HG02970 (cell line): ENCODE data around the gene CDX1.

Experiments
- ATAC-seq: cut with Tn5 transposase; IDR thresholded peaks from one replicate; pipeline ENCODE4 v1.9.1; 2021; ENCODE audit warnings: mild to moderate bottlenecking, moderate library complexity, moderate number of reproducible peaks; ENCODE audit not compliant: unreplicated experiment, low FRiP score

The CDX1 gene

DNA sequence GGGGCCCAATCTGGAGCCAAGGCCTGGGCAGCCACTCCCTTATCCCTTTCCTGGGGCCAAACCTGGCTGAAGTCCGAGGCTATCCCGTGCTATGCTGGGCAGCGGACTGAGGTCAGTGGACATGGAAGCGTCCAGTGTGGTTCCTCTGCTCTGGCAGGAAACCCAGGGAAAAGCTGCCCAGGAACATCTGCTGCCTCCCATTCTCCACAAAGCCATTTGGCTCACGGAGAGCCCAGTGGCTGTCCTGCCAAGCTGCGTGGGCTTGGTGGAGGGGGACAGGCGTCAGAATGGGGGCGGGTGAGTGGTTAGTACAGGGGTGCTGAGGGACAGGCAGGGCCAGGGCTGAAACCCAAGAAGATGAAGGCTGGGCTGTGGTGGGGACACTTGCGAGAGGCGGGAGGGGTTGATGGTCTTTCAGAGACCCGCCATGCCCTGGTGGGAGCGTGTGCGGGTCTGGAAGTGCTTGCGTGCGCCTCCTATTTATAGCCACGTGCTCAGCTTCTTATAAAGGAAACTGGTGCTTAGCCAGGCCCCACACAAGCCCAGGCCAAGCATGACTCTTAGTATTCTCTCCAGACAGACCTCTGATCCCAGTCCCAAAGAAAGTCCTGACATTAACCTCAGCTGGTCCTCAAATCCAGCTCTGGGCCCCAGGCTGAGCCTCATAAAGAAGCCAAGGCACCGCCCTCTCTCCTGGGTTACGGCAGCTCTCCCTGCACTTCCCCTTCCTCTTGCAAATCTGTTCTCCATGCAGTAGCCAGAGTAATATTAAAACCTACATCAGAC is 13.9 kb downstream of the CDX1 start:
- no peak for ATAC-seq

DNA sequence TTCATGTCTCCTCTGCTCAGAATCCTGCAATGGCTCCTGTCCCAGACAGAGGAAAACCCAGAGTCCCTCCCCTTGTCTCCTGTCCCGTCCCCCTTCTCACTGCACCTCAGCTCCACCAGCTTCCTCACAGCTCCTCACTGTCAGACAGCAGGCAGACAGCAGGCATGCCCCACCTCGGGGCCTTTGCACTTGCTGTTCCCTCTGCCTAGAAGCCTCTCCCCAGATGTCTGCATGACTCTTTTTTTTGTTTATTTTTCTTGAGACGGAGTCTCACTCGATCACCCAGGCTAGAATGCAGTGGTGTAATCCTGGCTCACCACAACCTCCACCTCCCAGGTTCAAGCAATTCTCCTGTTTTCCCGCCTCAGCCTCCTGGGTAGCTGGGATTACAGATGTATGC is 14.4 kb downstream of the CDX1 start:
- no peak for ATAC-seq

DNA sequence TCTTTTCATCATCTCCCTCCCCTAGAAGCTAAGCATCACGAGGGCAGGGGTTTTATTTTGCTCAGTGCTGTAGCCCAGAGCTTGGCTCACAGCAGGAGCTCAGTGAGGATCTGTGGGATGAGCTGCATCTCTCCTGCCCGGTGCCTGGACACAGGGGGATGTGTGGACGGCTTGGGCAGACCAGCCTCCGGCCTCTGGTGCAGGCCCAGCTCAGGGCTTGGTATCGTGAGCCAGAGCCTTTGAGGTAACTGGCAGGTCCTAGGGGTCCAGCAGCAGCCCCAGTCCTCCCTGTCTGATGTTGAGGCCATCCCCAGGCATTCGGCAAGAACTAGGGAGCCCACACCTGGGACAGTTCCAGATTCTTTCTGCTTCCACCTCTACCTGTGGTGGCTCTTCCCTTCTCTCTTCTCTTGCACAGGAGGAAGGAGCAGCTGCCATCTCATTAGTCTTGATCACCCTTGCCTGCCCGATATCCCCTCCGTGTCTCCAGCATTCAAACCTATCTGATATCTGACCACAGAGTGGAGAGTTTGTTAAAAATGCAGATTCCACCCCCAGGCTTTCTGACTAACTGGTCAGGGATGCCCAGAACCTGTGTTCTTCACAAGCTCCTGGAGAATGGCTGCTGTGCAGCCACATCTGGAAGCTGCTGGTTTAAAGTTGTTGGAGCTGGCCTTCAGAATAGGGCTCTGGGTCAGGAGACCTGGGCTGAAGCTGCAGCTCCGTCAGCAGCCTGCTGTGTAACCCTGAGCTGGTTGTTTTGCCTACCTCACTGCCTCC is 15.4 kb downstream of the CDX1 start:
- ATAC-seq: no peak

DNA sequence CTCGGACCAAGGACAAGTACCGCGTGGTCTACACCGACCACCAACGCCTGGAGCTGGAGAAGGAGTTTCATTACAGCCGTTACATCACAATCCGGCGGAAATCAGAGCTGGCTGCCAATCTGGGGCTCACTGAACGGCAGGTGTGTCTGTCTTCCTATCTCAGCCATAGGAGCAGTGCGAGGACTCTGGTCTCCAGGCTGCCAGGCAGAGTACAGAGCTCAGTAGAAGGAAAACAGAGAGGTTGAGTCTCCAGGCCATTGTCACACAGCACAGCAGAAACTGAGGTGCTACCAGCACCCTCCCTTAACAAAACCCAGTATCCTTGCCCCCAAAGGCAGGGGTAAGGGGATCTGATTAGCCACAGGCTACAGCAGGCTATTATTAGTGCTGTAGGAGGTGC is 16.2 kb downstream of the CDX1 start:
- no peak for ATAC-seq

DNA sequence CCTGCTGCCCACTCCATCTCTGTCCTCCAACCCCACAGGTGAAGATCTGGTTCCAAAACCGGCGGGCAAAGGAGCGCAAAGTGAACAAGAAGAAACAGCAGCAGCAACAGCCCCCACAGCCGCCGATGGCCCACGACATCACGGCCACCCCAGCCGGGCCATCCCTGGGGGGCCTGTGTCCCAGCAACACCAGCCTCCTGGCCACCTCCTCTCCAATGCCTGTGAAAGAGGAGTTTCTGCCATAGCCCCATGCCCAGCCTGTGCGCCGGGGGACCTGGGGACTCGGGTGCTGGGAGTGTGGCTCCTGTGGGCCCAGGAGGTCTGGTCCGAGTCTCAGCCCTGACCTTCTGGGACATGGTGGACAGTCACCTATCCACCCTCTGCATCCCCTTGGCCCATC is 16.9 kb downstream of the CDX1 start:
- no peak for ATAC-seq

DNA sequence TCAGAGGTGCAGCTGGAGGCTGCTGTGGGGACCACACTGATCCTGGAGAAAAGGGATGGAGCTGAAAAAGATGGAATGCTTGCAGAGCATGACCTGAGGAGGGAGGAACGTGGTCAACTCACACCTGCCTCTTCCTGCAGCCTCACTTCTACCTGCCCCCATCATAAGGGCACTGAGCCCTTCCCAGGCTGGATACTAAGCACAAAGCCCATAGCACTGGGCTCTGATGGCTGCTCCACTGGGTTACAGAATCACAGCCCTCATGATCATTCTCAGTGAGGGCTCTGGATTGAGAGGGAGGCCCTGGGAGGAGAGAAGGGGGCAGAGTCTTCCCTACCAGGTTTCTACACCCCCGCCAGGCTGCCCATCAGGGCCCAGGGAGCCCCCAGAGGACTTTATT is 17.4 kb downstream of the CDX1 start:
- no peak for ATAC-seq

DNA sequence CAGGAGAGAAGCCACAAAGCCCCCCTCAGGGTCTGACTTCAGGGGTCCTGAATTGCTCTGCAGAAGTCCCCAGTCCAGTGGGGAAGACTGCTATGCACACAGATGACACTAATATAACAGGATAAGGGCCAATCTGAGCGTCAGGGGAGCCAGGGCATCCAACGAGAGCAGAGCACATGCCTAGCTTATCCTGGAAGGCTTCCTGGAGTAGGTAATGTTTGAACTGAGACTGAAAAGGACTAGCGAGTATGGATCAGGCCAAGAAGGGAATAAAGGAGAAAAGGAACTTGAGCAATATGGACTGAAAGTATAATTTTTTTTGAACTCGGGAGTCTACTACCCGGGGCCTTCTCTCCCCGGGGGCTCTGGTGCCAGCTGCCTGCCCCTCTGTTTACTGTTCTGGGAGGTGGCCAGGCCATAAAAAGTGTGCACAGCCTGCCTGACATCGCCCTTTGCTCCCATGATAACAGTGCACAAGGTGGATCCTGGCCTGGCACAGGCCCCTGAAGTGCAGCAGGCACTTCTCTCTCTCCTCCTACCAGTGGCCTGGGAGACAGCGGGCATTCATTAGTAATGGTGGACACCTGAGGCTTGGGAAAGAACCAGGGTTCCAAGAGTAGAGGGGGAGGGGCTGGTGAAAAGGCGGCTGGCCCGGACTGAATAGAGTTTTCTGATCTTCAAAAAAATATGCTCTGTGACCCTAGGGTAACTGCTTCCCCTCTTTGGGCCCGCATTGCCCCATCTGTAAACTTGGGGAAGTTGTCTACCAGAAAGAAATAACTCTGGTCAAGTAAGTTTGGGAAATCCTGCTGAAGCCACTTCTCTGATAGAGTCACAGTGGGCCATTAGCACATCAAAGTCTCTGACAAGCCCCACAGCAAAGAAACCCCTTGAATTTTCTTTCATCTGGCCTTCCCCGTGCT is 18.7 kb downstream of the CDX1 start:
- ATAC-seq: no peak

DNA sequence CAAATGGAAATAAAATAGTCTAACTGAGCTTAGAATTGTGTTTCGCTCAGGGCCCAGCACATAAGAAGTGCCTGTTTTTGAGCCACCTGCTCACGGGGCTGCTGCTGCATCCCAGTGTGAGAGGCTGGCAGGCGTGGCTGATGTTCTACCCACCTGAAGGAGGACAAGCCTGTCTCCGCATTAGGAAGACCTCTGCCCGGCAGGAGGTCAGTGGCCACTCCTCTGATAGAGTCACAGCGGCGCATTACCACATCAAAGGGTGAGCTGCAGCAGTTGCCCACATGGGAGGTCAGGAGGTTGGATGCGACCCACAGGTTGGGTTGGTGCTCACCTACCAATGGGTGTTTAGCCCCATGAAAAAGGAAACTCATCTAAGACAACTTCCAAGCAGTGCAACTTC is 19.6 kb downstream of the CDX1 start:
- ATAC-seq: no peak

DNA sequence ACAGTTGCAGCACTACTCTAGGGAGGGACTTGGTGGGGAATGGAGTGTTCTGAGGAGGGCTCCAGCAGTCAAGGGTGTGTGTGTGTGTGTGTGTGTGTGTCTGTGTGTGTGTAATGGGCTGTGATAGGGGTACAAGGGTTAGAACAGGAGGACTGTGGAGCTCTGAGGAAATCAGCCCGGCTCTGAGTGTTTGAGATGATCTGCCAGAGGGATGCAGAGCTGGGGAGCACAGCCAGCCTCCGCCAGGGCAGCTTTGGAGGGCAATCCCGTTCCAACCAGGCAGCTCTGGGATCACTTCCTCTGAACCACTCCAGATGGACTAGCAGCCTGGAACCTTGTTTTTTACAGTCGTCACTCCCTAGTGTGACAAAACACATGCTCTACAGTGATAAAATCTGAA is 20.3 kb downstream of the CDX1 start:
- ATAC-seq: no peak

DNA sequence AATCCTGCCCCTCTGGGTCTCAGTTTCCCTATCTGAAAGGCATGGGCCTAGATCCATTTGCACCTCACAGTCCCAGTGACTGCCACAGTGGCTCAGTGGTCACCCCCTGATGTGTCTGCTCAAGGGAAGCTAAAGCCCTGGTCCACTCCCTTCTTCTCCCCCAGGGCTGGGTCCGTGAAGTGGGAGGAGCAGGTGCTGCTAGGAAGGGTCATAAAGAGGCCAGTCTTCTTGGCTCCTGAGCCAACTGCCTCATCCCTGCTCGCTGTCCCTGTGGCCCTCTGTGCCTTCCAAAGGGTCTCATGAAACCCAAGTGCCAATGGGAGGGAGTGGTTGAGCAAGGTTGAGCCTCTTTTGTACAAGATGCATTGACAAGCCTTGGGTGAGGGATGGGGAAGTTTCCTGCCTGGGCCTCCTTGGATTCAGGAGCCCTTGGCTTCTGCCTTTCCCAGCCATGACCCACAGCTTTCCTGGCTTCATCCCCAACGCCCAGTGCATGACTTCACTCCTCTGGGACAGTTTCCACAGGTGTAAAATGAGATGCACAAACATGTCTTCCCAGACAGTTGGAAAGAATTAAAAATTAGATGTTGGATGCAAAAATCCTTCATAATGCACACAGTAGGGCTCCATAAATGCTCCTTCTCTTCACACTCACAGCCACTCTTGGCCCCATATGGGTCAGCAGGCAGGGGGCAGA is 21.7 kb downstream of the CDX1 start:
- ATAC-seq: no peak

DNA sequence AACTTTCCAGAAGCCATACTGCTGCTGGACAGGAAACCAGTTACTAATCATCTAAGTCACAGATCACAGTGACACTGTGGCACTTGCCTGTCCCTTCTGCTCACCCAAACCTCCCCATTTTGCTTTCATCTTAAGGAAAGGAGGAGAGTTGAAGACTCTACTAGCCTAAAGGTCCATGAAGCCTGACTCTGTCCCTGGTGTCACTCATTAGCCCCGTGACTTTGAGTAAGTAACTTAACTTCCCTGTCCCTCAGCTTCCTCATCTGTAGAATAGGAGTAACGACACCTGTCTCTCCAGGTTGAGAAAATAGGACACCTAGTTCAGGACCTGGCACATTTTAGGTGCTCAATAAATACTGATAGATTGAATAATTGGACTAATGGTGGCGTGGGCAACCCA is 22.7 kb downstream of the CDX1 start:
- ATAC-seq: no peak

DNA sequence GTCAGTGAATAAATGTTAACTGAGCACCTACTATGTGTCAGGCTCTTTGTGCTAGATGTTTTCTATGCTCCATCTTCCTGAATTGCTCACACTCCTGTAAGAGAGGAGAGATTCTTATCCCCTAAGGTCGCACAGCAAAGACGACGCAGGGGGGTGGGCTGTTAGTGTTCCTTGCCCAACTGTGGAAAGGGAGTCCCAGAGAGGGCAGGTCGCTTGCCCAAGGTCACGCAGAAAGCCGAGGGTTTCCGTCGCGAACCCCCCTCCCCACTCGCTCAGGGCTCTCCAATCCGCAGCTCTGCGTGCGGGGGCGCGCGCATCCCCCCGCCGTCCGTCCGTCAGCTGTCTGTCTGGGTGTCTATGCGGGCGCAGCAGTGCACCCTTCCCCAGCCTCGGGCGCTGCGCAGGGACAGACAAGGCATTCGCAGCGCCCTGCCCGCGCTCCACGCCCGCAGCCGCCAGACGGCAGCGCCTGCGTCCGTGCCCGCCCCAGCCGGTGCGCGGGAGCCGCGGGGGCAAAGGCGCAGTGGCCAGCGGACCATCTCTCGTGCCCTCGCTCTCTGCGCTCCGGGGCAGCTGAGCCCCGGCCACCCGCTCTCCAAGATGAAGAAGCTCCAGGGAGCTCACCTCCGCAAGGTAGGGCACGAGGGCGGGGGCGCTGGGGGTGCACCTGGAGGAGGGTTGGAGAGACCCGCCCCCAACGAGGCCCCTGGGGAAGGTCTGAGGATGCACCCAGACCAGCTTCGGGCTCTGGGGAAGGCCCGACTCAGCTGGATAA is 23.3 kb downstream of the CDX1 start, which contains the start of gene SLC6A7:
Gene SLC6A7 (plus strand): TSS at position 335 of the 775 bp plus-strand sequence. CDS start 266 bp downstream, at position 601.
- ATAC-seq: no peak

DNA sequence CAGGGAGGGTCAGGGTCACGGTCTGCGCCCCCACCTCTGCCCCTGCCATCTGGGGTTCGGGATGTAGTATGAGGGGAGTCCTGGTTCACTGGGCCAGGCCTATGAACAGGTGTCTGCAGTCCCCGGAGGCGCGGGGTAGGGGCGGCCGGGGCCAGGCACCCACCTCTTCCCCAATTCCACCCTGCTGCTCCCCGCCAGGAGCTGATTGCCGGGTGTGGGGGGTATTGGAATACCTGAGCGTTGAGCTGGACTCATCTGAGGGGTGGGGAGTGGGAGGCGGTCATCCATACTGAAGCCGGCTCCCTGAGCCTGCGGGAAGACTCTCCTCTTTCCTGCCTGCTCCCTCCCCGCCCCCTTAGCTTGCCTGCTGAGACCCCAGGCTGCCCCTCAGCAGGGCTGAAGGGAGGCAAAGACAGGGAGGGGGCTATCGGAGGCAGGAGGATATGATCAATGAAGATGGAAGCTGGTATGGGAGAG is 24.0 kb downstream of the CDX1 start:
- no peak for ATAC-seq

DNA sequence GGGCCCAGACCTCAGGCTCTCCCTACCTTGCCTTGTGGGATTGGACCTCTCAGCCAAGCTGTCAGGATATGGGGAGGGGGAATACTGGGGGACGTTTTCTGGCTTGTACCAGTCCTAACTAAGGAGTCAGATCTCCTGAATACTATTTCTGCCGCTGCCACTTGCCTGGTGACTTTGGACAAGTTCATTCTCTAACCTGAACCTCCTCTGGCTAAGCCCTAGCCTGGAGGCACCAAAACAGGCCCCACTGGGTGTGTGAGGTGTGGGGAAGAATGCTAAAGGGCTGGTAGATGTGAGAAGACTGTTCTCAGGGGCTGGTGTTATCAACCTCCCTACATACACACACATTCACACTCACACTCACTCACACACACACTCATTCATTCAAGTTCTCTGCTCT is 24.4 kb downstream of the CDX1 start:
- ATAC-seq: no peak

DNA sequence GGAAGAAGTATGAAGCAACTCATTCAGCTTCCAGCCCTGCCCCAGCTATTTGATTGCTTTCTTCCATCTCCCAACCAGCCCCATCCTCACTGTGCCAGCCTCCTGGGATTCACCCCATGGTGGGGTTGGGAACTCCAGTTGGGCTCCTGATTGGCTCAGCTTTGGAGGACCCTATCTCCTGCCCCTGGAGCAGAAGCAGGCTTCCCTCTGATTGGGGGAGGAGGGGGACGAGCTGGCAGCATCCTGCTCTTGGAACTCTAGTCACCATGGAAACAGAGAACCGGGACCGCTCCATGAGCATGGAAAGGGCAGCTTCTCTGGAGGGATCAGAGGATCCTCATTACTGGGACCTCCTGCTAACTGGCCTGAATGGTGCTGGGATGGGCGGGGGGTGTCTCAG is 25.9 kb downstream of the CDX1 start:
- ATAC-seq: no peak

DNA sequence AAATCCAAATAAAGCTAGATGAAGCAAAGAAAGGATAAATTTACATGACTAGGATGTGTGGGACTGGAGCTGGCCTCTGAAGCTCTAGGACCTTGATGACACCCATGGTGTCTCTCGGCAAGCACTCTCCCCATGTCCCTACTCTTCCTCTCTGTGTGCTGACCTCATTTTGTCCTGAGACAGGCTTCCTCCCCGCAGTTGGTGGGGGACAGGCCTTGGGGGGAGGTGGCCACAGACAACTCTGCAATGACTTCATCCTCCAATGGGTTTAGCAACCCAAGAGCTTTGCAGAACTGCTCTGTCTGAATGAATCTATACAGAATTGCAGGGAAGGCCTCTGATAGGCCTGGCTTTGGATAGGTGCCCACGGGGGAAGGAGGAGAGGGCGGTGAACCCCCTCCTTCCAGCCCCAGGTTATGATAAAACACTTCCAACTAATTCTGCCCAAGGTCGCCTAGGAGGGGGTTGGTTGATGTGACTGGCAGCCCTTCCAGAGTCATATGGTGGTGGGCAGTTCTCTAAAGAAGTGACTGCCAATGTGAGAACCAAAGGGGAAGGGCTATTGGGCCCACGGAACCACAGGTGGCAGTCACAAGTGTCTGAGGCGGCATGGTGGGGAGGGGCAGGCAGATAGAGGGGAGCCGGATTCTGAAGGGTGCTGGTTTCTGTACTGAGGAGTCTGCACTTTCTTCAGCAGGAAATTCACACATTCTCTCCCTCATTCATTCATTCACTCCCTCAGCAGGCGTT is 29.3 kb downstream of the CDX1 start:
- no peak for ATAC-seq

DNA sequence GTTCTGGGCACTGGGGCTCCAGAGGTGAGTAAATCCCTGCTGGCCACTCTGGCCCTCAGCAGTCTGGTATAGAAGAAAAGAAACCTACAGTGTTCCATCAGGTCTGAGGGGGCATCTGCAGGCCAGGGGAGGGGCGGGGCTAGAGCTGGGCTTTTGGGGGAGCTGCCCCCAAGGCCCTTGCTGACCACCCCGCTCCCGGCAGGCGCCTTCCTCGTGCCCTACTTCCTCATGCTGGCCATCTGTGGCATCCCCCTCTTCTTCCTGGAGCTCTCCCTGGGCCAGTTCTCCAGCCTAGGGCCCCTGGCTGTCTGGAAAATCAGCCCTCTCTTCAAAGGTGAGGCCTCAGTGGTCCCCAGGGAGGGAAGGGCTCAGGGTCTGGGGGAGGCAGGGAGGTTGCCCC is 29.9 kb downstream of the CDX1 start:
- no peak for ATAC-seq

DNA sequence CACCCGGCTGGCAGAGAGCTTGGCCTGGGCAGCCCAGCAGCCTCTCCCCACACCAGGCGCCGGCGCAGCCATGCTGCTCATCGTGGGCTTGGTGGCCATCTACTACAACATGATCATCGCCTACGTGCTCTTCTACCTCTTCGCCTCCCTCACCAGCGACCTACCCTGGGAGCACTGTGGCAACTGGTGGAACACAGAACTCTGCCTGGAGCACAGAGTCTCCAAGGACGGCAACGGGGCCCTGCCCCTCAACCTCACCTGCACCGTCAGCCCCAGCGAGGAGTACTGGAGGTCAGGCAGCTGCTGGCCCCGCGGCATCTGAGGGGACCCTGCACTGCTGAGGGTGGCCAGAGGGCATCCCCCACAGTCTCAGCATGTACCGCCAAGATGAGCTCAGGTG is 30.4 kb downstream of the CDX1 start:
- ATAC-seq: no peak

DNA sequence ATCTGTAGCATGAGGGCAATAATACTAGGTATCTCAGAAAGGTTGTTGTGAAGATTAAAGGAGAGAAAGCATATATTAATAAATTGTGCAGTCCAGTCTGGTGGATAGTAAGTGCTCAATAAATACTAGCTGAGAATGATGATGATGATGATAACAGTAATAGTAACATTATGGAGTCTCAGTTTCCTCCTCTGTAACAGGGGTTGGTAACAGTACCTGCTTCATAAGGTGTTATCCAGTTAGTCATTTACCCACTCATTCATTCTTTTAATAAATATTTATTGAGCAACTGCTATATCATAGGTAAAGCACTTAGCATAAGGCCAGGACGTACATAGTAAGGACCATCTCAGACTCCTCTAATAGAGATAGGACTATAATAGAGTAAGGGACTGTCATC is 30.9 kb downstream of the CDX1 start:
- no peak for ATAC-seq
